HepG2 (cell line): ENCODE results near the gene TMX2. TPM values are rescaled to one million over a fixed set of nuclear protein-coding genes. Genes with fewer than 3 reads are reported as not detected.
A peak's percentile ranks its signal among the peaks of the same experiment; 100 is the strongest.

Source experiments
- ATAC-seq: fragments of 200-7000 bp; cut with Tn5 transposase; 3 replicates; pipeline ENCODE4 v1.9.1; 2020; ENCODE audit warnings: mild to moderate bottlenecking, moderate library complexity
- BruUV-seq: library from RNA; stranded (reverse); fragments of 400-500 nt; replicated peaks from 2 replicates; lab custom pipeline; 2021; lab: Mats Ljungman, UMichigan
- CTCF ChIA-PET: fragments of 300-600 bp; formaldehyde crosslinking; extraction: SDS; loops from one replicate; lab custom pipeline; 2021; ENCODE audit warnings: low total read pairs, inconsistent platforms, low intra/inter-chr PET ratio; lab: Yijun Ruan, JAX
- POLR2A ChIA-PET: fragments of 350-600 bp; sonication (Branson Sonifier 250); formaldehyde crosslinking; loops from one replicate; lab custom pipeline; 2020; ENCODE audit warnings: antibody characterized with exemption, inconsistent platforms; lab: Yijun Ruan, JAX
- DNase-seq: peaks from one replicate; pipeline ENCODE4 v3.0.0-alpha.2; 2015; ENCODE audit warnings: low spot score
- FAIRE-seq: peaks from 3 replicates; lab custom pipeline; 2011; peaks lifted over from hg19 to GRCh38; lab: Jason Lieb, UNC
- H2AFZ ChIP-seq: one replicate; pipeline ENCODE4 v1.6.1; 2011; ENCODE audit warnings: low read length, inconsistent platforms
- H3K27ac ChIP-seq: fragments of 300-600 bp; 3 replicates; pipeline ENCODE4 v1.8.0; 2011; ENCODE audit warnings: mixed run types, mild to moderate bottlenecking, mixed read lengths, low read length, inconsistent platforms; ENCODE audit not compliant: insufficient read depth; ENCODE audit errors: extremely low read length
- H3K27me3 ChIP-seq, 2 experiments: fragments of 200-600 bp in 1 of 2; 2 replicates in 1 of 2; 3 replicates in 1 of 2; pipeline versions ENCODE4 v1.6.0 to v1.8.0; 2011; ENCODE audit warnings: low read length in 2 of 2, mild to moderate bottlenecking in 2 of 2, moderate library complexity in 2 of 2, inconsistent platforms in 1 of 2; ENCODE audit not compliant: insufficient read depth in 2 of 2, control insufficient read depth in 1 of 2
- H3K36me3 ChIP-seq, 2 experiments: fragments of 200-600 bp in 1 of 2; replicated peaks in 1 of 2; 2 replicates in 1 of 2; 3 replicates in 1 of 2; pipeline versions ENCODE4 v1.5.1 to v1.8.0; 2011; ENCODE audit warnings: low read length in 2 of 2, inconsistent platforms in 1 of 2; ENCODE audit not compliant: insufficient read depth in 2 of 2, control insufficient read depth in 1 of 2
- H3K4me1 ChIP-seq: 2 replicates; pipeline ENCODE4 v1.5.1; 2012; ENCODE audit warnings: low read length, inconsistent platforms; ENCODE audit not compliant: insufficient read depth
- H3K4me2 ChIP-seq: 2 replicates; pipeline ENCODE4 v1.6.0; 2011; ENCODE audit warnings: low read depth, low read length, inconsistent platforms
- H3K4me3 ChIP-seq, 3 experiments: fragments of 200-600 bp in 1 of 3; sonication (generic), shearing (Covaris generic) in 1 of 3; replicated peaks in 1 of 3; 2 replicates each; pipeline ENCODE4 v1.5.1; 2011 to 2016; ENCODE audit warnings: low read length in 3 of 3, inconsistent platforms in 2 of 3, low read depth in 2 of 3, mild to moderate bottlenecking in 2 of 3, control low read depth in 1 of 3, mixed read lengths in 1 of 3; ENCODE audit not compliant: insufficient read depth in 1 of 3
- H3K79me2 ChIP-seq: one replicate; pipeline ENCODE4 v1.6.1; 2011; ENCODE audit warnings: low read length, inconsistent platforms; ENCODE audit not compliant: insufficient read depth
- H3K9ac ChIP-seq: 2 replicates; pipeline ENCODE4 v1.6.0; 2011; ENCODE audit warnings: mild to moderate bottlenecking, low read depth, low read length, inconsistent platforms; ENCODE audit not compliant: insufficient read depth
- H3K9me3 ChIP-seq: 2 replicates; pipeline ENCODE4 v1.5.1; 2012; ENCODE audit warnings: mild to moderate bottlenecking, low read length
- H4K20me1 ChIP-seq: 2 replicates; pipeline ENCODE4 v1.6.0; 2011; ENCODE audit warnings: inconsistent platforms, mild to moderate bottlenecking, low read length, moderate library complexity; ENCODE audit not compliant: insufficient read depth
- CHD4 ChIP-seq: fragments of 200-600 bp; sonication (generic); IDR thresholded peaks from 2 replicates; pipeline ENCODE4 v1.7.0; 2017; ENCODE audit warnings: mild to moderate bottlenecking, low read length, borderline replicate concordance
- ERF ChIP-seq: IDR thresholded peaks from 2 replicates; pipeline ENCODE4 v1.6.1; 2018; ENCODE audit warnings: missing biosample characterization, missing genetic modification reagents
- FOXK1 ChIP-seq: sonication (generic); formaldehyde crosslinking; IDR thresholded peaks from 2 replicates; pipeline ENCODE4 v1.4.0; 2020; ENCODE audit warnings: low read depth, missing genetic modification reagents, borderline replicate concordance
- MZF1 ChIP-seq: sonication (generic); formaldehyde crosslinking; IDR thresholded peaks from 2 replicates; pipeline ENCODE4 v1.8.1; 2023; ENCODE audit warnings: mild to moderate bottlenecking, missing genetic modification reagents, borderline replicate concordance
- NR2F1 ChIP-seq, 2 experiments: fragments of 450-650 bp in 1 of 2; formaldehyde crosslinking in 1 of 2; IDR thresholded peaks; 2 replicates each; pipeline versions ENCODE4 v1.5.0 to v1.6.1; 2016 to 2020; ENCODE audit warnings: mild to moderate bottlenecking in 1 of 2, missing compliant biosample characterization in 1 of 2, missing genetic modification reagents in 1 of 2, moderate library complexity in 1 of 2
- NR2F6 ChIP-seq, 2 experiments: IDR thresholded peaks; 2 replicates each; pipeline ENCODE4 v1.6.1; 2016; ENCODE audit warnings: antibody characterized with exemption in 1 of 2, mild to moderate bottlenecking in 1 of 2
- RBM22 ChIP-seq: fragments of 200-400 bp; formaldehyde crosslinking; optimal IDR thresholded peaks from 2 replicates; pipeline ENCODE3; 2017; ENCODE audit warnings: mild to moderate bottlenecking, low read length, moderate library complexity
- RNF2 ChIP-seq: fragments of 450-650 bp; conservative IDR thresholded peaks from 2 replicates; pipeline ENCODE4 v1.6.1; 2016; ENCODE audit warnings: low read depth
- SMC3 ChIP-seq: IDR thresholded peaks from 2 replicates; pipeline ENCODE4 v1.6.1; 2011; ENCODE audit warnings: low read length, improper control_type of control experiment
- ZMYM2 ChIP-seq: sonication (generic); formaldehyde crosslinking; IDR thresholded peaks from 2 replicates; pipeline ENCODE4 v1.8.0; 2022; ENCODE audit warnings: mild to moderate bottlenecking, missing genetic modification reagents
- ZNF256 ChIP-seq: sonication (generic); formaldehyde crosslinking; conservative IDR thresholded peaks from 2 replicates; pipeline ENCODE4 v1.4.0; 2020; ENCODE audit warnings: missing genetic modification reagents
- ZNF605 ChIP-seq: sonication (generic); formaldehyde crosslinking; IDR thresholded peaks from 2 replicates; pipeline ENCODE4 v1.8.0; 2022; ENCODE audit warnings: mild to moderate bottlenecking, missing genetic modification reagents
- ZNF792 ChIP-seq: IDR thresholded peaks from 2 replicates; pipeline ENCODE4 v1.6.1; 2016
- WGBS: methylation state at CpG from one replicate; pipeline ENCODE4 v1.1.6; 2017; ENCODE audit warnings: low lambda C conversion rate; 5-methylcytosine and 5-hydroxymethylcytosine counted together
- in situ Hi-C: cut with HindIII; loops from 2 replicates; pipeline ENCODE4 v1.10.0; 2017; ENCODE audit warnings: low pct_unique_long_range_greater_than_20kb; ENCODE audit not compliant: extremely low pct_ligation_motif_present
- intact Hi-C: fragments of 100-400 bp; cut with micrococcal nuclease; formaldehyde crosslinking; loops from one replicate; pipeline ENCODE4 v1.10.0; 2022; ENCODE audit not compliant: unreplicated experiment
- polyA plus RNA-seq, 8 experiments: library from polyadenylated mRNA; depleted of rRNA in 3 of 8; stranded (reverse) in 7 of 8; unstranded in 1 of 8; fragments of >200 nt; fragmentation: Illumina TruSeq in 4 of 8; extraction: Trizol in 4 of 8; gene quantifications; 2 replicates each; pipeline versions ENCODE4 v1.2.1 to v1.2.3, GENCODE V29; 2011 to 2016; ENCODE audit warnings: low read depth in 4 of 8, missing spikeins in 1 of 8, mixed read lengths in 1 of 8; ENCODE audit not compliant: insufficient read depth in 1 of 8
- total RNA-seq, 5 experiments: library from RNA; depleted of rRNA; stranded (reverse); fragments of >200 nt; fragmentation: Illumina TruSeq; extraction: Trizol; gene quantifications; 2 replicates each; pipeline ENCODE4 v1.2.3, GENCODE V29; 2016; ENCODE audit warnings: low read depth in 1 of 5
- TF ChIP-seq, protein P1 (sequence below): sonication (generic); formaldehyde crosslinking; IDR thresholded peaks from 2 replicates; pipeline ENCODE4 v1.5.0; 2020; ENCODE audit warnings: mild to moderate bottlenecking, missing genetic modification reagents, borderline replicate concordance
- TF ChIP-seq, protein P2 (sequence below): sonication (generic); formaldehyde crosslinking; IDR thresholded peaks from 2 replicates; pipeline ENCODE4 v1.9.0; 2022; ENCODE audit warnings: missing genetic modification reagents, mild to moderate bottlenecking, borderline replicate concordance
- TF ChIP-seq, protein P3 (sequence below): sonication (generic); formaldehyde crosslinking; IDR thresholded peaks from 2 replicates; pipeline ENCODE4 v1.4.0; 2020; ENCODE audit warnings: missing genetic modification reagents

Gene TMX2
- total and polyA plus RNA-seq, 2 of the 13 experiments (the other 11 are each of a cell fraction or from before 2014, with no cell fraction given): 84.5 to 129 TPM

DNA sequence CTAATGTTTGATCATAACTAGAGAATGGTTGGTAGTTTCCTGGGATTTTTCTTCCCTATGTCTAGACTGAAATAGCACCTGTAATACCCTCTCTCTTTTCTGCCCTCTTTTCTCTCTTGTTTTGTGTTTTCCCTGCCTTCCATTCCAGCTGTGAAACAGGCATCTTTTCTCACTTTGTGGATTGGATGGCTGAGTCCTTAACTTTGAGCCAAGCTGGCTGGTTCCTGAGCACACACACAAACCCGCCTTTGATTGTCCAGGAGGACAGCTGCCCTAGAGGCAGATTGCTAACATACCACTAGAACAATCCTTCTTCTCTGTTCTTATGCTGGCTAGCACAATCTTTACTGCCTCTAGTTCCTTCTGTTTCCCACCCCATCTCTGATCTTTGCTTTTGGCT lies 66.9 kb downstream of the TMX2 start (continued):
- TF ChIP-seq, protein P1, sequence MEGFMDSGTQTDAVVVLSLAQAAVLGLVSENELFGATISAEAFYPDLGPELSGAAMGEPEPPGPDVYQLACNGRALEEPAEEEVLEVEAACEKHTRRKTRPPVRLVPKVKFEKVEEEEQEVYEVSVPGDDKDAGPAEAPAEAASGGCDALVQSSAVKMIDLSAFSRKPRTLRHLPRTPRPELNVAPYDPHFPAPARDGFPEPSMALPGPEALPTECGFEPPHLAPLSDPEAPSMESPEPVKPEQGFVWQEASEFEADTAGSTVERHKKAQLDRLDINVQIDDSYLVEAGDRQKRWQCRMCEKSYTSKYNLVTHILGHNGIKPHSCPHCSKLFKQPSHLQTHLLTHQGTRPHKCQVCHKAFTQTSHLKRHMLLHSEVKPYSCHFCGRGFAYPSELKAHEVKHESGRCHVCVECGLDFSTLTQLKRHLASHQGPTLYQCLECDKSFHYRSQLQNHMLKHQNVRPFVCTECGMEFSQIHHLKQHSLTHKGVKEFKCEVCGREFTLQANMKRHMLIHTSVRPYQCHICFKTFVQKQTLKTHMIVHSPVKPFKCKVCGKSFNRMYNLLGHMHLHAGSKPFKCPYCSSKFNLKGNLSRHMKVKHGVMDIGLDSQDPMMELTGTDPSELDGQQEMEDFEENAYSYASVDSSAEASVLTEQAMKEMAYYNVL (CRISPR knock-in tag): no peak
- TF ChIP-seq ERF (no peak), ZNF256 (CRISPR knock-in tag) (no peak), ZNF792 (no peak), SMC3 (peak; percentile 8; the same call in 1 of the 2 replicates), CHD4 (no peak), NR2F6 (IDR thresholded peaks at IDR 0.05) (no peak), NR2F6 (CRISPR knock-in tag; IDR thresholded peaks at IDR 0.05) (peak; percentile 25; the same call in 1 of the 2 replicates), MZF1 (CRISPR knock-in tag) (no peak), FOXK1 (CRISPR knock-in tag) (0 out of 2 replicates have a peak, but pooled peaks have one; percentile 14)
- TF ChIP-seq, protein P2, sequence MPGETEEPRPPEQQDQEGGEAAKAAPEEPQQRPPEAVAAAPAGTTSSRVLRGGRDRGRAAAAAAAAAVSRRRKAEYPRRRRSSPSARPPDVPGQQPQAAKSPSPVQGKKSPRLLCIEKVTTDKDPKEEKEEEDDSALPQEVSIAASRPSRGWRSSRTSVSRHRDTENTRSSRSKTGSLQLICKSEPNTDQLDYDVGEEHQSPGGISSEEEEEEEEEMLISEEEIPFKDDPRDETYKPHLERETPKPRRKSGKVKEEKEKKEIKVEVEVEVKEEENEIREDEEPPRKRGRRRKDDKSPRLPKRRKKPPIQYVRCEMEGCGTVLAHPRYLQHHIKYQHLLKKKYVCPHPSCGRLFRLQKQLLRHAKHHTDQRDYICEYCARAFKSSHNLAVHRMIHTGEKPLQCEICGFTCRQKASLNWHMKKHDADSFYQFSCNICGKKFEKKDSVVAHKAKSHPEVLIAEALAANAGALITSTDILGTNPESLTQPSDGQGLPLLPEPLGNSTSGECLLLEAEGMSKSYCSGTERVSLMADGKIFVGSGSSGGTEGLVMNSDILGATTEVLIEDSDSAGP (CRISPR knock-in tag): no peak

DNA sequence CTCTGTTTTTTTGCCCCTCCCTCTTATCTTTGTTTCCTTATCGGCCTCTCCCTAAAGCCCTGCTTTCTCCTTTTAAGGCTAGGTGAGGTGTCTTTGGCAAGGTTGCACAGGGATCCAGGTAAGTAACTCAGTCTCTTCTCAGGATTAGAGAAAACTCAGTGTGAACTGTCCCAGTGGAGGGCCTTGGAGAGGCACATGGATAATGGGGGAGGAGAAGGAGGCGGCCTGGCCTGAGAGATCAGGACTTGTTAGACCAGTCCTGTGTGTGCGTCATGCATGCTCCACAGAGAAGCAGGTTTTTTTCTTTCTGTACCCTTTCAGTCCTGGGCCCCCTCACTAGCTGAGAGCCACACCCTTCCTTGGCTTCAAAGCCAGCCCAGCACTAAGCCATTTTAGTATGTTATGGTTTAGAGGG lies 69.1 kb downstream of the TMX2 start:
- no peak for ATAC-seq
- Histone ChIP-seq H3K27me3 (no peaks in the 10 kb centered on the region), H3K79me2 (peaks cover 88% of the 10 kb centered on the region), H2AFZ (no peak overlapping the region), H3K36me3 (peaks cover 0 to 1% of the 10 kb centered on the region in 2 experiments; a peak in 1 of 5 replicates), H3K4me2 (peak overlapping the region; percentile 26; the same call in 1 of the 2 replicates), H3K4me3 (no peak overlapping the region), H3K4me1 (peaks cover 99% of the 10 kb centered on the region), H3K27ac (peak overlapping the region; percentile 96), H3K9me3 (no peaks in the 10 kb centered on the region), H3K9ac (peak overlapping the region; percentile 33), H4K20me1 (peaks cover 13% of the 10 kb centered on the region; the same call in 1 of the 2 replicates)
- no peak for FAIRE-seq
- POLR2A ChIA-PET: interaction anchor here (11.1 kb wide), 1 partner anchor 17 kb away, joined by 215 read pairs; the partner anchor contains the start of gene CTNND1
- in situ Hi-C loops (no loop called here), intact Hi-C loops (no loop called here)
- CTCF ChIA-PET: no interaction called here
- TF ChIP-seq NR2F1 (CRISPR knock-in tag; IDR thresholded peaks at IDR 0.05) (no peak), ZNF605 (CRISPR knock-in tag) (0 out of 2 replicates have a peak, but pooled peaks have one; percentile 33), RNF2 (no peak), ZMYM2 (0 out of 2 replicates have a peak, but pooled peaks have one; percentile 18), RBM22 (peak; percentile 63)
- TF ChIP-seq, protein P3, sequence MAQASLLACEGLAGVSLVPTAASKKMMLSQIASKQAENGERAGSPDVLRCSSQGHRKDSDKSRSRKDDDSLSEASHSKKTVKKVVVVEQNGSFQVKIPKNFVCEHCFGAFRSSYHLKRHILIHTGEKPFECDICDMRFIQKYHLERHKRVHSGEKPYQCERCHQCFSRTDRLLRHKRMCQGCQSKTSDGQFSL (CRISPR knock-in tag): no peak
- DNase-seq: no peak
- 72% methylated on average over 3 of the region's 3 CpGs for WGBS
- BruUV-seq: no TSS peak
